Endothelial cell of umbilical vein (primary cell): ENCODE measurements around the gene CLIP1. TPM values are rescaled to one million over a fixed set of nuclear protein-coding genes. Genes with fewer than 3 reads are reported as not detected.

Source experiments
- BruUV-seq: library from RNA; stranded (reverse); fragments of 400-500 nt; replicated peaks from 2 replicates; lab custom pipeline; 2021; lab: Mats Ljungman, UMichigan
- CTCF ChIA-PET: fragments of 300-600, 350-600 bp; sonication (Branson Sonifier 250); formaldehyde crosslinking; loops from one replicate; lab custom pipeline; 2021; ENCODE audit warnings: antibody characterized with exemption, inconsistent platforms; lab: Charles Lee
- POLR2A ChIA-PET: fragments of 300-600, 350-600 bp; sonication (Branson Sonifier 250); formaldehyde crosslinking; loops from one replicate; lab custom pipeline; 2021; ENCODE audit warnings: antibody characterized with exemption, inconsistent platforms; lab: Charles Lee
- DNase-seq: peaks from one replicate; pipeline ENCODE4 v3.0.0-alpha.2; 2011; ENCODE audit warnings: low read depth, low spot score
- FAIRE-seq: peaks from 2 replicates; lab custom pipeline; 2011; peaks lifted over from hg19 to GRCh38; lab: Jason Lieb, UNC
- H2AFZ ChIP-seq: 2 replicates; pipeline ENCODE4 v1.6.0; 2012; ENCODE audit warnings: low read depth, low read length, control low read depth, inconsistent platforms
- H3K27ac ChIP-seq: 2 replicates; pipeline ENCODE4 v1.5.1; 2011; ENCODE audit warnings: low read depth, mild to moderate bottlenecking, control low read depth, low read length, moderate library complexity; ENCODE audit not compliant: insufficient read depth
- H3K27me3 ChIP-seq, 2 experiments: 2 replicates each; pipeline versions ENCODE4 v1.6.0 to v1.6.1; 2011; ENCODE audit warnings: low read length in 2 of 2, mixed read lengths in 1 of 2; ENCODE audit not compliant: control insufficient read depth in 2 of 2, insufficient read depth in 2 of 2
- H3K36me3 ChIP-seq, 2 experiments: 2 replicates in 1 of 2; 3 replicates in 1 of 2; pipeline ENCODE4 v1.5.1; 2011; ENCODE audit warnings: low read length in 2 of 2, mild to moderate bottlenecking in 1 of 2, moderate library complexity in 1 of 2; ENCODE audit not compliant: control insufficient read depth in 2 of 2, insufficient read depth in 2 of 2; ENCODE audit errors: extremely low read depth in 1 of 2
- H3K4me1 ChIP-seq: 3 replicates; pipeline ENCODE4 v1.5.1; 2011; ENCODE audit warnings: mild to moderate bottlenecking, low read length; ENCODE audit not compliant: control insufficient read depth, insufficient read depth; ENCODE audit errors: extremely low read depth
- H3K4me2 ChIP-seq: 2 replicates; pipeline ENCODE4 v1.6.1; 2011; ENCODE audit warnings: low read length, control low read depth, mixed read lengths; ENCODE audit not compliant: insufficient read depth
- H3K4me3 ChIP-seq, 3 experiments: fragments of 200-600 bp in 1 of 3; sonication (generic), shearing (Covaris generic) in 1 of 3; replicated peaks in 1 of 3; 2 replicates each; pipeline ENCODE4 v1.5.1; 2011 to 2016; ENCODE audit warnings: control low read depth in 3 of 3, low read length in 3 of 3, mild to moderate bottlenecking in 2 of 3, inconsistent platforms in 1 of 3, low read depth in 1 of 3, moderate library complexity in 1 of 3; ENCODE audit not compliant: insufficient read depth in 1 of 3
- H3K79me2 ChIP-seq: 2 replicates; pipeline ENCODE4 v1.6.0; 2012; ENCODE audit warnings: low read length, inconsistent platforms; ENCODE audit not compliant: control insufficient read depth, insufficient read depth
- H3K9ac ChIP-seq: replicated peaks from 2 replicates; pipeline ENCODE3; 2011; ENCODE audit warnings: low read length, control low read depth; ENCODE audit not compliant: insufficient read depth; ENCODE audit errors: extremely low read depth
- H3K9me1 ChIP-seq: replicated peaks from 3 replicates; pipeline ENCODE4 v1.6.0; 2011; ENCODE audit warnings: mild to moderate bottlenecking, low read length; ENCODE audit not compliant: control insufficient read depth, insufficient read depth; ENCODE audit errors: extremely low read depth
- H3K9me3 ChIP-seq: replicated peaks from 2 replicates; pipeline ENCODE4 v1.5.1; 2012; ENCODE audit warnings: low read length, inconsistent platforms; ENCODE audit not compliant: control insufficient read depth, insufficient read depth
- H4K20me1 ChIP-seq: replicated peaks from 2 replicates; pipeline ENCODE3; 2011; ENCODE audit warnings: mild to moderate bottlenecking, low read length; ENCODE audit not compliant: control insufficient read depth, insufficient read depth; ENCODE audit errors: extremely low read depth
- CTCF ChIP-seq, 2 donors: IDR thresholded peaks; 1 replicate in 1 of 2; 2 replicates in 1 of 2; pipeline ENCODE4 v1.5.1; 2011; ENCODE audit warnings: low read length in 2 of 2, mild to moderate bottlenecking in 2 of 2, moderate library complexity in 2 of 2, control low read depth in 1 of 2, inconsistent platforms in 1 of 2, low read depth in 1 of 2; ENCODE audit not compliant: insufficient read depth in 1 of 2; ENCODE audit errors: extremely low read depth in 1 of 2
- EZH2 ChIP-seq: IDR thresholded peaks from 2 replicates; pipeline ENCODE4 v1.6.1; 2012; ENCODE audit warnings: borderline replicate concordance, low read depth, mild to moderate bottlenecking, moderate library complexity, low read length, inconsistent platforms; ENCODE audit not compliant: severe bottlenecking
- FOS ChIP-seq: IDR thresholded peaks from 2 replicates; pipeline ENCODE4 v1.6.1; 2011; ENCODE audit warnings: mild to moderate bottlenecking, low read length, moderate library complexity, borderline replicate concordance; ENCODE audit not compliant: insufficient read depth
- GATA2 ChIP-seq: IDR thresholded peaks from 2 replicates; pipeline ENCODE4 v1.7.0; 2011; ENCODE audit warnings: low read depth, mild to moderate bottlenecking, moderate library complexity, mixed read lengths, low read length; ENCODE audit not compliant: insufficient read length, insufficient read depth
- JUN ChIP-seq: IDR thresholded peaks from 2 replicates; pipeline ENCODE4 v1.6.1; 2011; ENCODE audit warnings: borderline replicate concordance, low read depth; ENCODE audit not compliant: insufficient read length, insufficient read depth
- MAX ChIP-seq: IDR thresholded peaks from 2 replicates; pipeline ENCODE4 v1.6.1; 2011; ENCODE audit not compliant: insufficient read depth, insufficient read length
- MYC ChIP-seq: IDR thresholded peaks from one replicate; pipeline ENCODE4 v1.6.1; 2011; ENCODE audit warnings: mild to moderate bottlenecking, low read depth, low read length
- POLR2A ChIP-seq: IDR thresholded peaks from 2 replicates; pipeline ENCODE4 v1.6.1; 2012; ENCODE audit warnings: low read depth, mild to moderate bottlenecking, control low read depth, low read length
- POLR2AphosphoS5 ChIP-seq: IDR thresholded peaks from 2 replicates; pipeline ENCODE4 v1.6.1; 2012; ENCODE audit warnings: low read depth, mild to moderate bottlenecking, control low read depth, low read length, moderate library complexity; ENCODE audit not compliant: insufficient read depth
- dilution Hi-C: fragments of 300-500 bp; cut with MboI; formaldehyde crosslinking; loops from one replicate; pipeline ENCODE4 v1.15.0; 2019; ENCODE audit warnings: low sequenced_read_pairs; ENCODE audit not compliant: extremely low pct_ligation_motif_present
- intact Hi-C: fragments of 100-400 bp; cut with micrococcal nuclease; formaldehyde crosslinking; loops from one replicate; pipeline ENCODE4 v1.10.0; 2022
- polyA plus RNA-seq, 4 experiments: library from polyadenylated mRNA; depleted of rRNA in 3 of 4; stranded (reverse) in 3 of 4; unstranded in 1 of 4; fragments of >200 nt; gene quantifications; 2 replicates each; pipeline versions ENCODE4 v1.2.1 to v1.2.3, GENCODE V29; 2011 to 2012; ENCODE audit warnings: missing spikeins in 1 of 4
- total RNA-seq: library from RNA; stranded (reverse); gene quantifications from 2 replicates; pipeline ENCODE4 v1.2.3, GENCODE V29; 2021

The CLIP1 gene
- total and polyA plus RNA-seq, 2 donors (not counting 3 experiments of a cell fraction or from before 2014, with no cell fraction given), result 56.5 to 84.3 TPM

- DNase-seq, result peak; percentile 49
- Histone ChIP-seq H3K36me3 (no peaks in the 10 kb centered on the region), H3K4me1 (peaks cover 43% of the 10 kb centered on the region), H3K4me2 (peak overlapping the region; percentile 82), H3K4me3 (peak overlapping the region; percentile 22 to 82 (median 54)), H3K9ac (peak overlapping the region; percentile 87), H4K20me1 (no peaks in the 10 kb centered on the region), H2AFZ (peak overlapping the region; percentile 53), H3K79me2 (peaks cover 43% of the 10 kb centered on the region), H3K9me1 (no peaks in the 10 kb centered on the region), H3K27ac (peak overlapping the region; percentile 81), H3K27me3 (no peaks in the 10 kb centered on the region), H3K9me3 (no peaks in the 10 kb centered on the region)
- dilution Hi-C loops (no loop called here), intact Hi-C loops (loop anchor here (1.0 to 2.0 kb wide), 4 partner anchors 22 to 78 kb away; partner anchors contain the start of gene ZCCHC8)
- ChIA-PET CTCF (interaction anchor here (0.7 to 4.6 kb wide), 14 partner anchors 8 to 72 kb away, joined by 3 to 61 read pairs (median 4); no protein-coding TSS in a partner anchor), POLR2A (interaction anchor here (1.0 to 1.4 kb wide), 3 partner anchors 23 to 49 kb away, joined by 4 to 6 read pairs (median 6); no protein-coding TSS in a partner anchor)
- TF ChIP-seq MAX (no peak), POLR2A (no peak), FOS (no peak), MYC (no peak), JUN (no peak), GATA2 (no peak), POLR2AphosphoS5 (no peak), EZH2 (no peak), CTCF (IDR thresholded peaks at IDR 0.05; ENCODE audit: extremely low read depth in 1 of 2, insufficient read depth in 1 of 2, low read depth in 1 of 2, low read length in 2 of 2) (no peak)
- BruUV-seq, result TSS peak; percentile 49
- FAIRE-seq, result no peak
Observed at GRCh38 chr12:122422730-122423257, 325 bp upstream of the CLIP1 start.
